ENCODE results near the gene ACADS.

Gene ACADS

DNA sequence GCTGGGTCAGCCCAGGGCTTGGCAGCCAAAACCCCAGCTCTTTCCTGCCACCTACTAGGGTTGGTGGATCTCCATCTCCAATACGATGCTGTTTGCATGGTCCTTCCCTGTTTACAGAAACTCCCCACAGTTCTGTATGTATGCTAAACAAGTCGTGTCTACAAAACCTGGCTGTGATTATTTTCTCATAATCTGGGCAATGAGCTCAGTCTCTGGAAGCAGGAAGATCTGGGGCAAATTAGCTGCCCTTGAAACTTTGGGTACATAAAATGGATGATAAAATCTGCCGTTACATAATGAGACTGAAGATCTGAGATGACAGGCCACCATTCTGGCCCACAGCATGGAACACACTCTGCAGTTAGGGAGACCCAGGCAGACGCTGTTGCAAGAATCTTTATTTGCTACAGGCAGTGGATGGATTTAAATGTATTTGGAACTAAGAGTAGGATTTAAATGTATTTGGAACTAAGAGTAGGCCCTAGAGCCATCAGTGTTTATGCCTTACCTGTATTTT is 31.7 kb downstream of the ACADS start:
- in situ Hi-C loops (cut with HindIII; ENCODE audit: low pct_ligation_motif_present, low sequenced_read_pairs): no loop called here
- no peak for DNase-seq
- peaks cover 4% of the 10 kb centered on the region for H3K36me3 ChIP-seq (replicated peaks)
- H3K27ac ChIP-seq: no peak overlapping the region
- TF ChIP-seq, protein P1, sequence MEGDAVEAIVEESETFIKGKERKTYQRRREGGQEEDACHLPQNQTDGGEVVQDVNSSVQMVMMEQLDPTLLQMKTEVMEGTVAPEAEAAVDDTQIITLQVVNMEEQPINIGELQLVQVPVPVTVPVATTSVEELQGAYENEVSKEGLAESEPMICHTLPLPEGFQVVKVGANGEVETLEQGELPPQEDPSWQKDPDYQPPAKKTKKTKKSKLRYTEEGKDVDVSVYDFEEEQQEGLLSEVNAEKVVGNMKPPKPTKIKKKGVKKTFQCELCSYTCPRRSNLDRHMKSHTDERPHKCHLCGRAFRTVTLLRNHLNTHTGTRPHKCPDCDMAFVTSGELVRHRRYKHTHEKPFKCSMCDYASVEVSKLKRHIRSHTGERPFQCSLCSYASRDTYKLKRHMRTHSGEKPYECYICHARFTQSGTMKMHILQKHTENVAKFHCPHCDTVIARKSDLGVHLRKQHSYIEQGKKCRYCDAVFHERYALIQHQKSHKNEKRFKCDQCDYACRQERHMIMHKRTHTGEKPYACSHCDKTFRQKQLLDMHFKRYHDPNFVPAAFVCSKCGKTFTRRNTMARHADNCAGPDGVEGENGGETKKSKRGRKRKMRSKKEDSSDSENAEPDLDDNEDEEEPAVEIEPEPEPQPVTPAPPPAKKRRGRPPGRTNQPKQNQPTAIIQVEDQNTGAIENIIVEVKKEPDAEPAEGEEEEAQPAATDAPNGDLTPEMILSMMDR (IDR thresholded peaks at IDR 0.05; ENCODE audit: low read depth, low read length, missing control alignments): no peak
- no peaks in the 10 kb centered on the region for H3K27me3 ChIP-seq (replicated peaks)
- H3K4me3 ChIP-seq (ENCODE audit: low read depth, low read length): no peak overlapping the region

DNA sequence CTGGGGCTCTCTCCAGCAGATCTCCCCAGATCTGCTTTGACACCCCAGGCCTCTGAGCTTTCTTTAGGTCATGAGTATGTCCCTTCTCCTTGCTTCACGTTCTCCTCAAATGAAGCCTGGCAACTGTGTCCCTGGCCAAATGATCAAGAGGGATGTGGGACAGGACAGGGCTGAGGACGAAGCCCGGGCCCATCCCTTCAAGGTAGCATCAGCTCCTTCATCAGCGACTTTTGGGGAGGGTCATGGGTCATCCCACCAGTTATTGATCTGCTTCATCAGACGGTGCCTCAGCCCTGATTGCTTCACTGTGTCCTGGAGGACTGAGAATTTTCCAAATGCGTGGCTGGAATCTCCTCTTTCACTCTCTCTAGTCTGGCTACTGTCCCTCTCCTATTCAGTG is 32.3 kb downstream of the ACADS start:
- H3K36me3 ChIP-seq (replicated peaks): peaks cover 4% of the 10 kb centered on the region
- DNase-seq: no peak
- H3K27ac ChIP-seq: no peak overlapping the region
- in situ Hi-C loops (cut with HindIII; ENCODE audit: low pct_ligation_motif_present, low sequenced_read_pairs): no loop called here
- no peak overlapping the region for H3K4me3 ChIP-seq (ENCODE audit: low read depth, low read length)
- H3K27me3 ChIP-seq (replicated peaks): no peaks in the 10 kb centered on the region
- TF ChIP-seq, protein P1 (IDR thresholded peaks at IDR 0.05; ENCODE audit: low read depth, low read length, missing control alignments): no peak

DNA sequence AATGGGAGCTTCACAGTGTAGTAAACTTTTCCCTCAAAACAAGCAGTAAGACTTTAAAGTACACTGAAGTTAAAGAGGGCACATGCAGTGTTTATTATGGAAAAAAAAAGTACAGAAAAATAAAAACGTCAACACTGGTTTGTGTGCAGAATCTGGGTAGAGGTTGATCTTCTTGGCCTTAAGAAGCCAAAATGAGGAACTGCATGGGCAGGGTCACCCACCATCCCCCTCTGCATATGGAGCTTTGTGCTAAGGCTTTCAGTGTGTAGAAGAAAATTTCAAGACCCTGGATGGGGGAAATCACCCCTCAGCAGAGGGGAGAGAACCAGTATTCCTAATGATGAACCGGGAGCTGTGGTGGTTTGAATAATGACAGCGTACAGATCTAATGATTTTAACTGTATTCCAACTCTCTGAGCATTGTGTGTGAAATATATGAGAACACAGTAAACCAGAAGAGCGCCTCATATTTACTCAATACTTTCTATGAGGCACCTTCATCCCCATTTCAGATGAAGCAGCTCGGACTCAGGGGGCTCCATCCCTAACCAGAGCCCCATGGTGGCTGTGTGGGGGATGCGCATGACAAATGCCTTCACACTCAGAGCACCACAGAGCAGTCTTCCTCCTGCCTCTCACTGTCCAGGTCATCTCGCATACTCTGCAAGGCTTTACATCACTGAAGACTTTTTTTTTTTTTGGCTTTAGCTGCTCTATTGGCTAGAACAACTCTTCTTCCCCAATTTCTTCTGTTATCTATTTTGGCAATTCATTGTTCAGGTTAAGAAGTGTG is 33.4 kb downstream of the ACADS start:
- H3K36me3 ChIP-seq (replicated peaks): peaks cover 4% of the 10 kb centered on the region
- in situ Hi-C loops (cut with HindIII; ENCODE audit: low pct_ligation_motif_present, low sequenced_read_pairs): no loop called here
- TF ChIP-seq, protein P1 (IDR thresholded peaks at IDR 0.05; ENCODE audit: low read depth, low read length, missing control alignments): no peak
- H3K27ac ChIP-seq: no peak overlapping the region
- no peaks in the 10 kb centered on the region for H3K27me3 ChIP-seq (replicated peaks)
- DNase-seq: no peak
- H3K4me3 ChIP-seq (ENCODE audit: low read depth, low read length): no peak overlapping the region

DNA sequence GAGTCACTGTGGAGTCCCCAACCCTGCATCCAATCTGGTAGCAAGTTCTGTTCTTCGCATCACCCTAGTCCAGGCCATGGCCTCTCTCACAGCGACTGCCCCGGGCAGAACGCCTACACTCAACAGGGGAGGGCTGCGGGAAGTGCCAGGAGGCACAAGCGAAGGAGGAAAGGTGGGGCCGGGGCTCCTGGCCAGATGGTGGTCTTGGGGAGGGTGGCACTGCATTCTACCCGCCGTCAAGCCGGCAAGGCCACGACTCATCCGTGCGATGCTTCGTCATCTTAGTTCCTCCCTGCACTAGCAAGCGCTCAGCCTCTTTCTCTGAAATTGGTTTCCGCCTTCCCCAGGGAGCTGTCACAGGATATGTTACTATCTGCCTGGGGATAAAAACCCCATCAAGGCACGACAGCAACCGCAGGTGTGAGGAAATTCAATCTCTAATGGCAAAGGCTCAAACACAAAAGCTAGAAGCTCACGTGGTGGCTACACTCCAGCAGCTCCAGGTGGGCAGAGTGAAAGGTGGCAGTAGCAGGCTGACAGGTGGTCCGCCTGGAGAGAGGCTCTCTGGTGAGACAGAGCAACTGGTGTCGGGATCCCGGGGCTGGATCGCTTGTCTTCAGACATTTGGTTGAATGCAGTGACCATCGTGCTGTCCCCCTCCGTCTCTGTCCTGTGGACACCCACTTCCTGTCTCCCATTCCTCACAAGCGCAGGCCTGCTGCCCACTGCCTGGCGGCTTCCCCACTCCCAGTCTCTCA is 34.1 kb downstream of the ACADS start:
- H3K27me3 ChIP-seq (replicated peaks): no peaks in the 10 kb centered on the region
- in situ Hi-C loops (cut with HindIII; ENCODE audit: low pct_ligation_motif_present, low sequenced_read_pairs): no loop called here
- H3K27ac ChIP-seq: no peak overlapping the region
- peaks cover 6% of the 10 kb centered on the region for H3K36me3 ChIP-seq (replicated peaks)
- DNase-seq: no peak
- no peak overlapping the region for H3K4me3 ChIP-seq (ENCODE audit: low read depth, low read length)
- TF ChIP-seq, protein P1 (IDR thresholded peaks at IDR 0.05; ENCODE audit: low read depth, low read length, missing control alignments): no peak

DNA sequence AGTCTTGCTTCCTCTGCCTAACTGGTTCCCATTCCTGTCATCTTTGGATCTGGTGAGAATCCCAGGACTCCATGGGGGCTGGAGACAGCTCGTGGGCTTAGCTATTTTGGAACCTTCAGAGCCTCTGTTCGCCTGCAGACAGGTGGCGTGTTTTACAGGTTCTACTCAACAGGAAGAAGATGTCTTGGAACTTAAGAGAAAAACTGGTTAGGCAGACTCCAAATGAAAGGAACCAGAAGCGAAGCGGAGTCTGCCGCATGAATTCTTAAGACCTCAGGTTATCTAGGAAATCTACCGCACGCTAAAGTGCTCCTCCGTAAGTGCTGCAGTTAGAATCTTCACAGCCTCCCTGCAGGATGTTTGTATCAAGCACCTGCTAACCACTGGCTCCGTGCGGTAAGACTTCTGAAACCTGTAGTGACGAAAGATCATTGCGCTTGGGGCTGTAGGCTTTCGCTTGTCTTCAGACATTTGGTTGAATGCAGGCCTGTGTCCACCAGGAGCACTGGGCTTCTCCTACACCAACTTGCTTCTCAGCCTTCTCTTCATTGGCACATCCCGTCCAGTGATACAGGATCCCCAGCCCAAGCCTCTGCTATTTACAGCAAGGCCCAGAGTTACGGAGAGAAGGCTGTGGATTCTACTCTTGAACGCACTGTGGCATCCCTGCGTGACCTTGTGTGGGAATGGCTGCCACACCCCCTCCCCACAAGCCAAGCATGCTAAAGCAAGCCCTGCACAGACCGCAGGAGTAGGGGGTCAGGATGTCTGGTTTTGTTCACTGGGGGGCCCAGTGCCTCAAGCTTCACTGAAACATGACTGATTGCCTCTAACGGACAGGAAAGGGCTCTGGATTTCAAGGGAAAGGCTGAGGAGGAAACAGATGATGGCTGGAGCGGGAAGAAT is 35.0 kb downstream of the ACADS start:
- H3K27me3 ChIP-seq (replicated peaks): no peaks in the 10 kb centered on the region
- TF ChIP-seq, protein P1 (IDR thresholded peaks at IDR 0.05; ENCODE audit: low read depth, low read length, missing control alignments): no peak
- peaks cover 7% of the 10 kb centered on the region for H3K36me3 ChIP-seq (replicated peaks)
- no peak overlapping the region for H3K4me3 ChIP-seq (ENCODE audit: low read depth, low read length)
- in situ Hi-C loops (cut with HindIII; ENCODE audit: low pct_ligation_motif_present, low sequenced_read_pairs): no loop called here
- DNase-seq: no peak
- peak overlapping the region; percentile 61 for H3K27ac ChIP-seq

Measured in brain microvascular endothelial cell (primary cell).